ENCODE data around the gene COL12A1. TPM values are rescaled to one million over a fixed set of nuclear protein-coding genes. Genes with fewer than 3 reads are reported as not detected.

Gene COL12A1
- total RNA-seq, 1 donor from 2014 or later = 1.3 TPM

- Histone ChIP-seq H3K4me1 (no peaks in the 10 kb centered on the region), H3K4me3 (no peak overlapping the region), H3K36me3 (no peaks in the 10 kb centered on the region), H3K27me3 (no peaks in the 10 kb centered on the region), H3K4me2 (no peak overlapping the region), H3K9me3 (ENCODE audit: low read depth) (no peaks in the 10 kb centered on the region), H4K20me1 (ENCODE audit: low read depth) (no peaks in the 10 kb centered on the region), H3K9ac (no peak overlapping the region), H3K27ac (no peak overlapping the region), H2AFZ (replicated peaks) (no peak overlapping the region), H3F3A (ENCODE audit: low read depth) (no peaks in the 10 kb centered on the region), H3K79me2 (ENCODE audit: low read depth) (no peaks in the 10 kb centered on the region)
- TF ChIP-seq EZH2 (IDR thresholded peaks at IDR 0.05) (no peak), CTCF (IDR thresholded peaks at IDR 0.05) (no peak), EZH2phosphoT487 (IDR thresholded peaks at IDR 0.05) (no peak)
- H3K36me3 Mint-ChIP-seq = no peaks in the 10 kb centered on the region
- H3K27ac Mint-ChIP-seq = no peak overlapping the region
- H3K9me3 Mint-ChIP-seq = no peaks in the 10 kb centered on the region
- peaks cover 10% of the 10 kb centered on the region for H3K4me1 Mint-ChIP-seq
- no peak for DNase-seq (ENCODE audit: low spot score)
- peaks cover 2% of the 10 kb centered on the region for H3K27me3 Mint-ChIP-seq (ENCODE audit: insufficient read depth, low read depth)
- H3K4me3 Mint-ChIP-seq = no peak overlapping the region
Observed at GRCh38 chr6:75167851-75168250, 38.0 kb downstream of the COL12A1 start.

- Mint-ChIP-seq H3K27ac (no peak overlapping the region), H3K36me3 (no peaks in the 10 kb centered on the region), H3K27me3 (ENCODE audit: insufficient read depth, low read depth) (peaks cover 2% of the 10 kb centered on the region), H3K4me1 (peaks cover 10% of the 10 kb centered on the region), H3K9me3 (no peaks in the 10 kb centered on the region), H3K4me3 (no peak overlapping the region)
- H3K9me3 ChIP-seq (ENCODE audit: low read depth) = no peaks in the 10 kb centered on the region
- no peak overlapping the region for H2AFZ ChIP-seq (replicated peaks)
- H3F3A ChIP-seq (ENCODE audit: low read depth) = no peaks in the 10 kb centered on the region
- H3K4me2 ChIP-seq = no peak overlapping the region
- no peaks in the 10 kb centered on the region for H4K20me1 ChIP-seq (ENCODE audit: low read depth)
- TF ChIP-seq CTCF (IDR thresholded peaks at IDR 0.05) (no peak), EZH2 (IDR thresholded peaks at IDR 0.05) (no peak), EZH2phosphoT487 (IDR thresholded peaks at IDR 0.05) (no peak)
- no peak for DNase-seq (ENCODE audit: low spot score)
- no peaks in the 10 kb centered on the region for H3K36me3 ChIP-seq
- no peak overlapping the region for H3K9ac ChIP-seq
- H3K27me3 ChIP-seq = no peaks in the 10 kb centered on the region
- H3K27ac ChIP-seq = no peak overlapping the region
- no peaks in the 10 kb centered on the region for H3K79me2 ChIP-seq (ENCODE audit: low read depth)
- no peaks in the 10 kb centered on the region for H3K4me1 ChIP-seq
- H3K4me3 ChIP-seq = no peak overlapping the region
Observed at GRCh38 chr6:75167325-75167724, 38.5 kb downstream of the COL12A1 start.

GRCh38 chr6:75166773-75167172 lies 39.1 kb downstream of the COL12A1 start:
- H3K4me2 ChIP-seq = no peak overlapping the region
- TF ChIP-seq CTCF (IDR thresholded peaks at IDR 0.05) (no peak), EZH2phosphoT487 (IDR thresholded peaks at IDR 0.05) (no peak), EZH2 (IDR thresholded peaks at IDR 0.05) (no peak)
- DNase-seq (ENCODE audit: low spot score) = no peak
- no peaks in the 10 kb centered on the region for H3K36me3 Mint-ChIP-seq
- H3K27ac Mint-ChIP-seq = no peak overlapping the region
- no peaks in the 10 kb centered on the region for H3K79me2 ChIP-seq (ENCODE audit: low read depth)
- H3K27ac ChIP-seq = no peak overlapping the region
- no peaks in the 10 kb centered on the region for H3F3A ChIP-seq (ENCODE audit: low read depth)
- peaks cover 2% of the 10 kb centered on the region for H3K27me3 Mint-ChIP-seq (ENCODE audit: insufficient read depth, low read depth)
- peaks cover 10% of the 10 kb centered on the region for H3K4me1 Mint-ChIP-seq
- no peak overlapping the region for H2AFZ ChIP-seq (replicated peaks)
- H3K4me3 ChIP-seq = no peak overlapping the region
- H3K9me3 ChIP-seq (ENCODE audit: low read depth) = no peaks in the 10 kb centered on the region
- H3K4me1 ChIP-seq = no peaks in the 10 kb centered on the region
- H3K27me3 ChIP-seq = no peaks in the 10 kb centered on the region
- no peak overlapping the region for H3K4me3 Mint-ChIP-seq
- H4K20me1 ChIP-seq (ENCODE audit: low read depth) = no peaks in the 10 kb centered on the region
- no peaks in the 10 kb centered on the region for H3K36me3 ChIP-seq
- no peaks in the 10 kb centered on the region for H3K9me3 Mint-ChIP-seq
- no peak overlapping the region for H3K9ac ChIP-seq
